CD4-positive, alpha-beta T cell treated with Interferon gamma for 1 hour (primary cell): ENCODE data around the gene THSD1.
"Not testable (repeated sequence)": the region's sequence is repeated elsewhere in the genome, so short reads cannot be mapped to it uniquely, and the experiment has no call there.

Source experiments
- DNase-seq: peaks from one replicate; pipeline ENCODE4 v3.0.0-alpha.2; 2020

Gene THSD1

DNA sequence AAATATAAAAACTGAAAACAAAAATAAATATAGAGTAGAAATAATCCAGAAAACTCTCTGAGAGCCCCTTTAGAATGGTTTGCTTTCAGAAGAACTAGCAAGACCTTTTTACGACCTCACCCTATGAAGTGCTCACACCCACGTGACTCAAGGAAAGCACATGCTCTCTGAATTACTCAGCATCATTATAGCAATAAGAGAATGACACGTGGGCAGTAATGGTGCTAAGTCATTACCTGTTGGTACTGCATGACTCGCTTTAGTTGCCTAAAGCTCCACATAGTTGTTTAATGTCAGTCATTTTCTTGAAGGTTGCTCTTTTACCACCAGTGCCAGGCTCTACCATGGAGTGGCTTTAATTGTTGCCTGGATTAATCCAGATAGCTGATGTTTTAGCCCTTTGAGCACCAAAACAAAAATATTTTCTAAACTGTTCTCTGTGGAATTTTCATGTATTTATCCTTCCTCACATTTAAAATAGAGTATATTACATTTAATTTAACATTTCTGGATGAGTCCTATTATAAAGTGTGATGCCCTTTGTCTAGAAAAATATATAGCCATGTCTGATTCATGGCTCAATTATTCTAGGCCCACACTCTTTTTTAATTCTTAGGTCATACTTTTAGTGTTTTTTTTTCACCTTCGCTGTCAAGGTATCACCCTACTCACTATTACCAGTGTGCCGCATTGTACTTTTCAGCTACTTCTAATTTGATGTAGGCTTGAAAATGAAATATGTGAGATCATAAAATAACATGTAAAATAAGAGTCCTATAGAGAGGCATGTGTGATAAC is 56.8 kb downstream of the THSD1 start:
- no peak for DNase-seq

GRCh38 chr13:52348071-52348470 is 57.9 kb downstream of the THSD1 start:
- DNase-seq, result no peak

DNA sequence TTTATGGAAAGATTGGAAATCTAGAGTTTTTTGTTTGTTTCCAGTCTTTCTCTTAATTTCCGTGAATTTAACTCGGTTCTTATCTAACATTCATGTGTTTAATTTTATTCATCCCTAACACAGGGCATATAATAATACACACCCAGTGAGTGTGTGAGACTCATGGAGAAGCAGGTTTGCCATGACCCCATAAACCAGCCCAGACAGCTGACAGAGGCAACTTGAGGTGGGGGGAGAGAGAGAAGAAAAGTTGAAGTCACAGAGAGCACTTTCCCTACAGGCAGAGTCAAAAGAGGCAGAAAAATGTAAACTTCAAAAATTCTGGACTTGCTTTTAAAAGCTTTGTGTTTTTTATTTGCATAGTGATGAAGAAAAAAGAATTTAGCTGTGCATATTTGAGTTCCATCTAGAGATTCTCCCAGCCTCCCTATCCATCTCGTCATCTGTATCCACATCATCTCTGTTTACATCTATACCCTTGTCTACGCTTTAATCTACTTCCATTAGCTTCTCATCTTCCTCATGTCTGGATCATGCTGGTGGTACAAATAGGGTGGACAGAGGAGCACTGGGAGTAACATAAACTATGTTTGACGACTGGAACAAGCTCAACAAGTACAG is 60.2 kb downstream of the THSD1 start:
- no peak for DNase-seq

- DNase-seq, result no peak
Measured at GRCh38 chr13:52345048-52345447, 60.9 kb downstream of the THSD1 start.

DNA sequence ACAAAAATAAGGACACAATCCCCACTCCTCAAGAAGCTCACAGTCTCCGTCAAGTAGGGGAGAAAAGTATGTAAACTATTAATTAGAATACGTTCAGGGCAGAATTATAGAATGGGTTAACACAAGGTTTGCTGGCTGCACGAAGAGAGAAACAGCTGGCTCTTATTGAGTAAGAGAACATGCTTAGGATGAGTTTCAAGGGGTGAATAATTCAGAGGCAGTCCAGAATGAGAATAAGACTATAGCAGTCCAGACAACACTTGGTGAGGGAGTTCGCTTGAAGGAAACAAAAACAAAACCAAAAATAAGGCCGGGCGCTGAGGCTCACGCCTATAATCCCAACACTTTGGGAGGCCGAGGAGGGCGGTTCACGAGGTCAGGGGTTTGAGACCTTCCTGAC is 61.9 kb downstream of the THSD1 start:
- no peak for DNase-seq

GRCh38 chr13:52342203-52342602 is 63.8 kb downstream of the THSD1 start:
- not testable (repeated sequence) for DNase-seq

DNA sequence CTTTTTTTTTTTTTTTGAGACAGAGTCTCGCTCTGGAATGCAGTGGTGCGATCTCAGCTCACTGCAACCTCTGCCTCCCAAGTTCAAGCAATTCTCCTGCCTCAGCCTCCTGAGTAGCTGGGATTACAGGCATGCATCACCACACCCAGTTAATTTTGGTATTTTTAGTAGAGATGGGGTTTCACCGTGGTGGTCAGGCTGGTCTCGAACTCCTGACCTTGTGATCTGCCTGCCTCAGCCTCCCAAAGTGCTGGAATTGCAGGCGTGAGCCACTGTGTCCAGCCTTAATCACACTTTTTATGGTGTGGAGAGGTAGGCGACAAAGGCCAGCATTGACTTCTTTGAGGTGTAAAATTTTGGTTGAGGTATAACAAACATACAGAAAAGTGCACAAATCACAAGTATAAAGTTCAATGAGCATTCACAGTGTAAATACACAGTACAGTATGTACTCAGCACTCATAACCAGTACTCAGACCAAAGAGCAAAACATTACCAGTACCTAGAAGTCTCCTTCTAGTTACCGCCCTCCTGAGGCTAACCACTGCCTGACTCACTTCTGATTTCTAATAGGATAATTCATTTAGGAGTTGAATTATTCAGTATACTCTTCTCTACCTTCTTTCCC is 68.0 kb downstream of the THSD1 start:
- not testable (repeated sequence) for DNase-seq

DNA sequence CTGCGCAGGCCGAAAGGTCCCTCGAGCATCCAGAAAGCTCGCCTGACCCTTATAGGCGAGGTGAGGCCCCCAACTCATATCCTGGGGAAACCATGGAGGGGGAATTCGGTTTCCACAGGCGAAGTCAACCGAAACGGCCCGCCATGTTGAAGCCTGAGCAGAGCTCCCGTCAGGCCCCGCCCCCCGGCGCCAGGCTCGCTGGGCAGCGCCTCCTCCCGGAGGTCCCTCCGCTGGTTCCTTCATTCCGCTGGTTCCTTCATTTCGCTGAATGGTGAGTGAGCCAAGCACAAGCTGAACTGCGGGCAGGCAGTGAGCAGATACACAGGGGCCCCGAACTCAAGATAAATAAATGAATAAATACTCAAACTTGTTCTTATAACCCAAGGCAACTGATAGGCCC is 71.9 kb downstream of the THSD1 start:
- not testable (repeated sequence) for DNase-seq

GRCh38 chr13:52331844-52332243 is 74.1 kb downstream of the THSD1 start:
- DNase-seq, result not testable (repeated sequence)
